ENCODE results near the gene LMO2.
A peak's percentile ranks its signal among the peaks of the same experiment; 100 is the strongest.

The LMO2 gene

GRCh38 chr11:33874433-33874832, 17.4 kb downstream of the LMO2 start:
- TF ChIP-seq CTCF (IDR thresholded peaks at IDR 0.05; ENCODE audit: low read depth, low read length, missing control alignments), result no peak
- no peak for DNase-seq (ENCODE audit: extremely low read depth, low read depth)
- no peak overlapping the region for H3K4me3 ChIP-seq (replicated peaks; ENCODE audit: low read depth, low read length)

GRCh38 chr11:33869481-33870422, 22.1 kb downstream of the LMO2 start:
- no peak for TF ChIP-seq CTCF (IDR thresholded peaks at IDR 0.05; ENCODE audit: low read depth, low read length, missing control alignments)
- H3K4me3 ChIP-seq (replicated peaks; ENCODE audit: low read depth, low read length), result peak overlapping the region; percentile 33
- no peak for DNase-seq (ENCODE audit: extremely low read depth, low read depth)

GRCh38 chr11:33868647-33869461, 23.0 kb downstream of the LMO2 start:
- DNase-seq (ENCODE audit: extremely low read depth, low read depth), result no peak
- no peak overlapping the region for H3K4me3 ChIP-seq (replicated peaks; ENCODE audit: low read depth, low read length)

GRCh38 chr11:33867996-33868646, 23.8 kb downstream of the LMO2 start:
- DNase-seq (ENCODE audit: extremely low read depth, low read depth), result no peak
- no peak for TF ChIP-seq CTCF (IDR thresholded peaks at IDR 0.05; ENCODE audit: low read depth, low read length, missing control alignments)
- no peak overlapping the region for H3K4me3 ChIP-seq (replicated peaks; ENCODE audit: low read depth, low read length)

More at GRCh38 chr11:33868647-33869461, 23.0 kb downstream of the LMO2 start:
- TF ChIP-seq CTCF (IDR thresholded peaks at IDR 0.05; ENCODE audit: low read depth, low read length, missing control alignments), result no peak

- DNase-seq (ENCODE audit: extremely low read depth, low read depth), result no peak
- TF ChIP-seq CTCF (IDR thresholded peaks at IDR 0.05; ENCODE audit: low read depth, low read length, missing control alignments), result no peak
- no peak overlapping the region for H3K4me3 ChIP-seq (replicated peaks; ENCODE audit: low read depth, low read length)
Measured at GRCh38 chr11:33867561-33867960, 24.3 kb downstream of the LMO2 start.

GRCh38 chr11:33866936-33867335, 24.9 kb downstream of the LMO2 start:
- no peak overlapping the region for H3K4me3 ChIP-seq (replicated peaks; ENCODE audit: low read depth, low read length)
- DNase-seq (ENCODE audit: extremely low read depth, low read depth), result no peak
- TF ChIP-seq CTCF (IDR thresholded peaks at IDR 0.05; ENCODE audit: low read depth, low read length, missing control alignments), result no peak

Measured in HFF-Myc (cell line).